ENCODE data around the gene SLC7A7. TPM values are rescaled to one million over a fixed set of nuclear protein-coding genes. Genes with fewer than 3 reads are reported as not detected.

The SLC7A7 gene
- total and polyA plus RNA-seq, 2 of the 13 experiments (the other 11 are each of a cell fraction or from before 2014, with no cell fraction given), result 0.13 to 0.63 TPM

DNA sequence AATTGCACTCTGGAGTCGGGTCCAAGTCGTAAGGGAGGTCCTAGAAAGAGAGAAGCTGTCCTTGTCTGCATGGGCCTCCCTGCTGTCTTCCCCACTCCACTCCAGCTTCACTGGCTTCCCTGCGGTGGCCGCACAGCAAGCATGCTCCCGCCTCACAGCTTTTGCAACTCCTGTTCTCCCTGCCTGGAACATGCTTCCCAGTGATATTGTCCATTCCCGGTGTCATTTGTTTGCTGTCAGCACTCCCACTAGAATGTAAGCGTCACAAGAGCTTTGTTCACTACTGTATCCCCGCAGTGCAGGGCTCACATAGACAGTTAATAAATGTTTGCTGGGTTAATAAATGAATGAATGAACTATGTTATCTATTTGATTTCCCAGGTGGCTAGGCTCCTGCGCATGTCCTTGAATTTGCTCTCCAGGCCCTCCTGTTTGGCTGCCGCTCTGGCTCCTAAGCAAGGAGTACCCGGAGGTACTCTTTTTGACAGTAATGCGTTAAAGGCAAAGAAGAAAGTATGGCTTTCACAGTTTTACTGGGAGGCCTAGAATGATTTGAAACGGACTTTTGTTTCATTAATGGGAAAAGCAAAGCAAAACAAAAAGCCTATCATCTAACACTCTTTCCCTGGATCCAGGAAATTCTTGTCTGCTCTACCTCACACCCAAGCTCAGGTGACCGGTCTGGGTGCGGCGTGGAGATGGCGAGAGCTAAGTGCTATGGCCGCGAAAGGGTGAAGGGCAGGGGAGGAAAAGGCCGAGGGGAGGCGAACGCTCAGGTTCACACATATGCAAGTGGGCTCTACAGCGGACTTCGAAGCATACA, 6.2 kb upstream of the SLC7A7 start (continued):
- TF ChIP-seq SNRNP70 (IDR thresholded peaks at IDR 0.05; ENCODE audit: low read depth, low read length) (no peak), ESRRA (CRISPR knock-in tag; IDR thresholded peaks at IDR 0.05; ENCODE audit: low read depth) (no peak), SIX4 (CRISPR knock-in tag; IDR thresholded peaks at IDR 0.05) (peak; percentile 58; the same call in 1 of the 2 replicates), ZNF24 (IDR thresholded peaks at IDR 0.05) (peak; percentile 35; the same call in 1 of the 2 replicates), ZNF777 (CRISPR knock-in tag; IDR thresholded peaks at IDR 0.05) (peak; percentile 57), ZFP36 (IDR thresholded peaks at IDR 0.05; ENCODE audit: borderline replicate concordance, low read depth, low read length, partially characterized antibody) (no peak), ZNF180 (CRISPR knock-in tag; IDR thresholded peaks at IDR 0.05; ENCODE audit: borderline replicate concordance, low read depth) (no peak), SMAD1 (CRISPR knock-in tag; IDR thresholded peaks at IDR 0.05; ENCODE audit: borderline replicate concordance, low read depth) (peak; percentile 85; the same call in 1 of the 2 replicates), ZFYVE20 (CRISPR knock-in tag; IDR thresholded peaks at IDR 0.05; ENCODE audit: borderline replicate concordance, low read depth) (peak; percentile 71; the same call in 1 of the 2 replicates), ZBTB38 (CRISPR knock-in tag; IDR thresholded peaks at IDR 0.05) (peak; percentile 55; the same call in 1 of the 2 replicates), NFRKB (IDR thresholded peaks at IDR 0.05) (no peak), PTBP1 (IDR thresholded peaks at IDR 0.05; ENCODE audit: low read depth, low read length, poor library complexity, severe bottlenecking) (no peak), CBFB (CRISPR knock-in tag; IDR thresholded peaks at IDR 0.05) (peak; percentile 53; the same call in 1 of the 2 replicates), TOPORS (CRISPR knock-in tag; IDR thresholded peaks at IDR 0.05) (no peak), ZNF333 (CRISPR knock-in tag; IDR thresholded peaks at IDR 0.05; ENCODE audit: borderline replicate concordance) (no peak), ZNF570 (CRISPR knock-in tag; IDR thresholded peaks at IDR 0.05; ENCODE audit: borderline replicate concordance) (no peak), MBD4 (IDR thresholded peaks at IDR 0.05; ENCODE audit: borderline replicate concordance, low read length) (no peak), ZNF138 (CRISPR knock-in tag; IDR thresholded peaks at IDR 0.05; ENCODE audit: low read depth) (peak; percentile 93; the same call in 1 of the 2 replicates), ZNF678 (CRISPR knock-in tag; IDR thresholded peaks at IDR 0.05) (peak; percentile 93; the same call in 1 of the 2 replicates), ZNF550 (CRISPR knock-in tag; IDR thresholded peaks at IDR 0.05; ENCODE audit: borderline replicate concordance) (peak; percentile 27)
- TF ChIP-seq, protein P1, sequence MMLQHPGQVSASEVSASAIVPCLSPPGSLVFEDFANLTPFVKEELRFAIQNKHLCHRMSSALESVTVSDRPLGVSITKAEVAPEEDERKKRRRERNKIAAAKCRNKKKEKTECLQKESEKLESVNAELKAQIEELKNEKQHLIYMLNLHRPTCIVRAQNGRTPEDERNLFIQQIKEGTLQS (CRISPR knock-in tag; IDR thresholded peaks at IDR 0.05), result no peak
- TF ChIP-seq, protein P2, sequence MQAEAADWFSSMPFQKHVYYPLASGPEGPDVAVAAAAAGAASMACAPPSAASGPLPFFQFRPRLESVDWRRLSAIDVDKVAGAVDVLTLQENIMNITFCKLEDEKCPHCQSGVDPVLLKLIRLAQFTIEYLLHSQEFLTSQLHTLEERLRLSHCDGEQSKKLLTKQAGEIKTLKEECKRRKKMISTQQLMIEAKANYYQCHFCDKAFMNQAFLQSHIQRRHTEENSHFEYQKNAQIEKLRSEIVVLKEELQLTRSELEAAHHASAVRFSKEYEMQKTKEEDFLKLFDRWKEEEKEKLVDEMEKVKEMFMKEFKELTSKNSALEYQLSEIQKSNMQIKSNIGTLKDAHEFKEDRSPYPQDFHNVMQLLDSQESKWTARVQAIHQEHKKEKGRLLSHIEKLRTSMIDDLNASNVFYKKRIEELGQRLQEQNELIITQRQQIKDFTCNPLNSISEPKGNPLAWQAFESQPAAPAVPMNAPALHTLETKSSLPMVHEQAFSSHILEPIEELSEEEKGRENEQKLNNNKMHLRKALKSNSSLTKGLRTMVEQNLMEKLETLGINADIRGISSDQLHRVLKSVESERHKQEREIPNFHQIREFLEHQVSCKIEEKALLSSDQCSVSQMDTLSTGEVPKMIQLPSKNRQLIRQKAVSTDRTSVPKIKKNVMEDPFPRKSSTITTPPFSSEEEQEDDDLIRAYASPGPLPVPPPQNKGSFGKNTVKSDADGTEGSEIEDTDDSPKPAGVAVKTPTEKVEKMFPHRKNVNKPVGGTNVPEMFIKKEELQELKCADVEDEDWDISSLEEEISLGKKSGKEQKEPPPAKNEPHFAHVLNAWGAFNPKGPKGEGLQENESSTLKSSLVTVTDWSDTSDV (CRISPR knock-in tag; IDR thresholded peaks at IDR 0.05), result peak; percentile 34; the same call in 1 of the 2 replicates
- TF ChIP-seq, protein P3, sequence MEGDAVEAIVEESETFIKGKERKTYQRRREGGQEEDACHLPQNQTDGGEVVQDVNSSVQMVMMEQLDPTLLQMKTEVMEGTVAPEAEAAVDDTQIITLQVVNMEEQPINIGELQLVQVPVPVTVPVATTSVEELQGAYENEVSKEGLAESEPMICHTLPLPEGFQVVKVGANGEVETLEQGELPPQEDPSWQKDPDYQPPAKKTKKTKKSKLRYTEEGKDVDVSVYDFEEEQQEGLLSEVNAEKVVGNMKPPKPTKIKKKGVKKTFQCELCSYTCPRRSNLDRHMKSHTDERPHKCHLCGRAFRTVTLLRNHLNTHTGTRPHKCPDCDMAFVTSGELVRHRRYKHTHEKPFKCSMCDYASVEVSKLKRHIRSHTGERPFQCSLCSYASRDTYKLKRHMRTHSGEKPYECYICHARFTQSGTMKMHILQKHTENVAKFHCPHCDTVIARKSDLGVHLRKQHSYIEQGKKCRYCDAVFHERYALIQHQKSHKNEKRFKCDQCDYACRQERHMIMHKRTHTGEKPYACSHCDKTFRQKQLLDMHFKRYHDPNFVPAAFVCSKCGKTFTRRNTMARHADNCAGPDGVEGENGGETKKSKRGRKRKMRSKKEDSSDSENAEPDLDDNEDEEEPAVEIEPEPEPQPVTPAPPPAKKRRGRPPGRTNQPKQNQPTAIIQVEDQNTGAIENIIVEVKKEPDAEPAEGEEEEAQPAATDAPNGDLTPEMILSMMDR (CRISPR knock-in tag; IDR thresholded peaks at IDR 0.05), result peak; percentile 38
- TF ChIP-seq, protein P4, sequence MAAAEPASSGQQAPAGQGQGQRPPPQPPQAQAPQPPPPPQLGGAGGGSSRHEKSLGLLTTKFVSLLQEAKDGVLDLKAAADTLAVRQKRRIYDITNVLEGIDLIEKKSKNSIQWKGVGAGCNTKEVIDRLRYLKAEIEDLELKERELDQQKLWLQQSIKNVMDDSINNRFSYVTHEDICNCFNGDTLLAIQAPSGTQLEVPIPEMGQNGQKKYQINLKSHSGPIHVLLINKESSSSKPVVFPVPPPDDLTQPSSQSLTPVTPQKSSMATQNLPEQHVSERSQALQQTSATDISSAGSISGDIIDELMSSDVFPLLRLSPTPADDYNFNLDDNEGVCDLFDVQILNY (CRISPR knock-in tag; conservative IDR thresholded peaks at IDR 0.05), result 0 out of 2 replicates have a peak, but pooled peaks have one; percentile 14

Data from HepG2 (cell line).